Measurements from ENCODE around the gene BLM.
"Not testable (repeated sequence)": the region's sequence is repeated elsewhere in the genome, so short reads cannot be mapped to it uniquely, and the experiment has no call there.

BLM gene

GRCh38 chr15:90840954-90841353 is 123.8 kb downstream of the BLM start:
- Mint-ChIP-seq H3K36me3 (ENCODE audit: low read depth) (no peaks in the 10 kb centered on the region), H3K4me3 (no peak overlapping the region), H3K9me3 (no peaks in the 10 kb centered on the region), H3K4me1 (no peaks in the 10 kb centered on the region), H3K27me3 (ENCODE audit: low read depth) (peaks cover 7% of the 10 kb centered on the region), H3K27ac (no peak overlapping the region)
- no peak for TF ChIP-seq CTCF (IDR thresholded peaks at IDR 0.05; ENCODE audit: unreplicated experiment in 3 of 3)

GRCh38 chr15:90844696-90845095 is 127.5 kb downstream of the BLM start:
- no peak overlapping the region for H3K27ac Mint-ChIP-seq
- no peaks in the 10 kb centered on the region for H3K9me3 Mint-ChIP-seq
- no peak overlapping the region for H3K4me3 Mint-ChIP-seq
- peaks cover 8% of the 10 kb centered on the region for H3K27me3 Mint-ChIP-seq (ENCODE audit: low read depth)
- H3K4me1 Mint-ChIP-seq = no peaks in the 10 kb centered on the region
- TF ChIP-seq CTCF (IDR thresholded peaks at IDR 0.05; ENCODE audit: unreplicated experiment in 3 of 3) = no peak
- H3K36me3 Mint-ChIP-seq (ENCODE audit: low read depth) = no peaks in the 10 kb centered on the region

GRCh38 chr15:90845201-90845949 is 128.2 kb downstream of the BLM start:
- Mint-ChIP-seq H3K27me3 (ENCODE audit: low read depth) (peaks cover 8% of the 10 kb centered on the region), H3K9me3 (no peaks in the 10 kb centered on the region), H3K36me3 (ENCODE audit: low read depth) (no peaks in the 10 kb centered on the region), H3K27ac (no peak overlapping the region), H3K4me3 (no peak overlapping the region), H3K4me1 (no peaks in the 10 kb centered on the region)
- no peak for TF ChIP-seq CTCF (IDR thresholded peaks at IDR 0.05; ENCODE audit: unreplicated experiment in 3 of 3)

GRCh38 chr15:90849424-90849823 is 132.3 kb downstream of the BLM start:
- H3K36me3 Mint-ChIP-seq (ENCODE audit: low read depth); H3K27ac Mint-ChIP-seq; H3K4me3 Mint-ChIP-seq; H3K27me3 Mint-ChIP-seq (ENCODE audit: low read depth); H3K9me3 Mint-ChIP-seq; H3K4me1 Mint-ChIP-seq: not testable (repeated sequence)

GRCh38 chr15:90851114-90851513 is 134.0 kb downstream of the BLM start:
- peaks cover 4% of the 10 kb centered on the region for H3K27me3 Mint-ChIP-seq (ENCODE audit: low read depth)
- H3K9me3 Mint-ChIP-seq = no peaks in the 10 kb centered on the region
- no peaks in the 10 kb centered on the region for H3K36me3 Mint-ChIP-seq (ENCODE audit: low read depth)
- H3K4me1 Mint-ChIP-seq = no peaks in the 10 kb centered on the region
- H3K27ac Mint-ChIP-seq = no peak overlapping the region
- no peak overlapping the region for H3K4me3 Mint-ChIP-seq
- no peak for TF ChIP-seq CTCF (IDR thresholded peaks at IDR 0.05; ENCODE audit: unreplicated experiment in 3 of 3)

- no peak overlapping the region for H3K27ac Mint-ChIP-seq
- no peak for TF ChIP-seq CTCF (IDR thresholded peaks at IDR 0.05; ENCODE audit: unreplicated experiment in 3 of 3)
- H3K4me3 Mint-ChIP-seq = no peak overlapping the region
- no peaks in the 10 kb centered on the region for H3K4me1 Mint-ChIP-seq
- H3K9me3 Mint-ChIP-seq = no peaks in the 10 kb centered on the region
- no peaks in the 10 kb centered on the region for H3K27me3 Mint-ChIP-seq (ENCODE audit: low read depth)
- no peaks in the 10 kb centered on the region for H3K36me3 Mint-ChIP-seq (ENCODE audit: low read depth)
Measured at GRCh38 chr15:90851940-90852339, 134.8 kb downstream of the BLM start.
